ENCODE measurements around the gene TRIM28.
"Not testable (repeated sequence)": the region's sequence is repeated elsewhere in the genome, so short reads cannot be mapped to it uniquely, and the experiment has no call there.

Gene TRIM28

GRCh38 chr19:58519355-58520256 is 24.3 kb upstream of the TRIM28 start, which contains the start of gene ZBTB45:
ZBTB45 (minus strand) TSS chr19:58519810; CDS start chr19:58517673, 2,137 bp downstream.
- peak; percentile 96 for DNase-seq

- no peak for DNase-seq
These were observed 23.6 kb upstream of the TRIM28 start for GRCh38 chr19:58520257-58520599.

GRCh38 chr19:58521651-58522050 is 22.2 kb upstream of the TRIM28 start:
- no peak for DNase-seq

- DNase-seq: no peak
These were observed 21.2 kb upstream of the TRIM28 start for GRCh38 chr19:58522709-58523108.

GRCh38 chr19:58529405-58529804 is 14.5 kb upstream of the TRIM28 start:
- DNase-seq: no peak

- peak; percentile 26 for DNase-seq
These were observed 12.6 kb upstream of the TRIM28 start for GRCh38 chr19:58531034-58531840.

GRCh38 chr19:58535857-58536256 is 8.0 kb upstream of the TRIM28 start:
- no peak for DNase-seq

- DNase-seq: no peak
These were observed 6.7 kb upstream of the TRIM28 start for GRCh38 chr19:58536852-58537798.

- no peak for DNase-seq
These were observed 5.4 kb upstream of the TRIM28 start for GRCh38 chr19:58538257-58539168.

- DNase-seq: not testable (repeated sequence)
These were observed 4.7 kb upstream of the TRIM28 start for GRCh38 chr19:58539169-58539559.

GRCh38 chr19:58542641-58543372 is 1.1 kb upstream of the TRIM28 start:
- not testable (repeated sequence) for DNase-seq

GRCh38 chr19:58544591-58545285 is 874 bp downstream of the TRIM28 start:
- DNase-seq: no peak

- no peak for DNase-seq
These were observed 1.6 kb downstream of the TRIM28 start for GRCh38 chr19:58545286-58546018.

GRCh38 chr19:58546019-58546530 is 2.2 kb downstream of the TRIM28 start:
- DNase-seq: no peak

GRCh38 chr19:58547323-58548312 is 3.8 kb downstream of the TRIM28 start:
- no peak for DNase-seq

GRCh38 chr19:58548859-58549663 is 5.2 kb downstream of the TRIM28 start:
- DNase-seq: no peak

Data from NCI-H1694 (cell line).